GM12865 (cell line): ENCODE results near the gene BPI.
A peak's percentile ranks its signal among the peaks of the same experiment; 100 is the strongest.

Source experiments
- DNase-seq: peaks from one replicate; pipeline ENCODE4 v3.0.0; 2010; ENCODE audit warnings: low read depth
- H3K4me3 ChIP-seq: 2 replicates; pipeline ENCODE4 v1.5.1; 2011; ENCODE audit warnings: mild to moderate bottlenecking, low read depth, low read length, control low read depth
- TF ChIP-seq, protein P1 (sequence below): IDR thresholded peaks from 2 replicates; pipeline ENCODE4 v1.5.1; 2011; ENCODE audit warnings: low read length, control low read depth, low read depth, inconsistent platforms; ENCODE audit not compliant: insufficient read depth; ENCODE audit errors: missing control alignments

BPI gene

DNA sequence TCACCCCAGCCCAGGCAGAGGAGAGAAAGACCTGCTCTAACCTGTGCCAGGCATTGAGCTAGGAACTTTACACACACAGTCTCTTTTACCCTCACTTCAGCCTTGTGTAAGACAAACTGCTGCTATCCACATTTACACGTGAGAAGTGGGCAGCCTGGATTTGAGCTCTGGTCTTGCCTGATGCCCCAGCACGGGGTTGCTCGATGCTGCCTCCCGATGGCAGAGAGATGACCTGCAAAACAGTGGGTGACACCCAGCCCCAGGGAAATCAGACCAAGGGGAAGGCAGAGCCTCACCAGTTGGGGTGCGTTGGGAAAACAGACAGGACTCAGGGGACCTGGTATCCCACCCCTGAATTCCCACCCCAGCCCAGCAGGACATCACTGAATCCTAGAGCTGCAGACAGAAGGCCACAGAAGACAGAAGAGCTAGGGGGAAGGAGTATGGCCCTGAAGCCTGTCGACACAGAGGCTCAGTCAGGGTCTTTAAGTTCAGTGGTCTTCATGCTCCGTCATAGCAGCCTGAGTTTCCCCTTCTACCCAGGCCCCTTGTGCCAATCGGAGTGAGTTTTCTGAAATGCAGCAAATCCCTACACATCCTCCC is 990 bp downstream of the BPI start:
- H3K4me3 ChIP-seq, result no peak overlapping the region
- peak; percentile 25 for DNase-seq
- TF ChIP-seq, protein P1, sequence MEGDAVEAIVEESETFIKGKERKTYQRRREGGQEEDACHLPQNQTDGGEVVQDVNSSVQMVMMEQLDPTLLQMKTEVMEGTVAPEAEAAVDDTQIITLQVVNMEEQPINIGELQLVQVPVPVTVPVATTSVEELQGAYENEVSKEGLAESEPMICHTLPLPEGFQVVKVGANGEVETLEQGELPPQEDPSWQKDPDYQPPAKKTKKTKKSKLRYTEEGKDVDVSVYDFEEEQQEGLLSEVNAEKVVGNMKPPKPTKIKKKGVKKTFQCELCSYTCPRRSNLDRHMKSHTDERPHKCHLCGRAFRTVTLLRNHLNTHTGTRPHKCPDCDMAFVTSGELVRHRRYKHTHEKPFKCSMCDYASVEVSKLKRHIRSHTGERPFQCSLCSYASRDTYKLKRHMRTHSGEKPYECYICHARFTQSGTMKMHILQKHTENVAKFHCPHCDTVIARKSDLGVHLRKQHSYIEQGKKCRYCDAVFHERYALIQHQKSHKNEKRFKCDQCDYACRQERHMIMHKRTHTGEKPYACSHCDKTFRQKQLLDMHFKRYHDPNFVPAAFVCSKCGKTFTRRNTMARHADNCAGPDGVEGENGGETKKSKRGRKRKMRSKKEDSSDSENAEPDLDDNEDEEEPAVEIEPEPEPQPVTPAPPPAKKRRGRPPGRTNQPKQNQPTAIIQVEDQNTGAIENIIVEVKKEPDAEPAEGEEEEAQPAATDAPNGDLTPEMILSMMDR, result peak; percentile 41

DNA sequence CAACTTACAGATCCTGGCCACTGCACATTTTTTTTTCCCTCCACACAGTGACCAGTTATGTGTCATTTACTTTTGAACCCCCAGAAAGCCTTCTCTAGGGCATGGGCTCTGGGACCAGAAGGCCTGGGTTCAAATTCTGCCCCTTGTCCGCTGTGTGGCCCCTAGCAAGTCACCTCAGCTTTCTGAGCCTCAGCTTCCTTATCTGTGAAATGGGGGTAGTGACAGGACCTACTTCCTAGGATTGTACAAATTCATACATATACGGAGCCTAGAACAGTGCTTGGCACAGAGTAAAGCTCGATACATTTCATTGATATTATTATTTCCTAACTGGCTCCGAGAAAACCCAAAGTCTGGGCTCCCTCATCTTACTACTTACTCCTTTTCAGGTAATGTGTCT is 1.6 kb downstream of the BPI start:
- no peak overlapping the region for H3K4me3 ChIP-seq
- no peak for DNase-seq
- TF ChIP-seq, protein P1, result no peak

- DNase-seq, result no peak
- H3K4me3 ChIP-seq, result no peak overlapping the region
- TF ChIP-seq, protein P1, result no peak
Measured at GRCh38 chr20:38306379-38306778, 2.4 kb downstream of the BPI start.

DNA sequence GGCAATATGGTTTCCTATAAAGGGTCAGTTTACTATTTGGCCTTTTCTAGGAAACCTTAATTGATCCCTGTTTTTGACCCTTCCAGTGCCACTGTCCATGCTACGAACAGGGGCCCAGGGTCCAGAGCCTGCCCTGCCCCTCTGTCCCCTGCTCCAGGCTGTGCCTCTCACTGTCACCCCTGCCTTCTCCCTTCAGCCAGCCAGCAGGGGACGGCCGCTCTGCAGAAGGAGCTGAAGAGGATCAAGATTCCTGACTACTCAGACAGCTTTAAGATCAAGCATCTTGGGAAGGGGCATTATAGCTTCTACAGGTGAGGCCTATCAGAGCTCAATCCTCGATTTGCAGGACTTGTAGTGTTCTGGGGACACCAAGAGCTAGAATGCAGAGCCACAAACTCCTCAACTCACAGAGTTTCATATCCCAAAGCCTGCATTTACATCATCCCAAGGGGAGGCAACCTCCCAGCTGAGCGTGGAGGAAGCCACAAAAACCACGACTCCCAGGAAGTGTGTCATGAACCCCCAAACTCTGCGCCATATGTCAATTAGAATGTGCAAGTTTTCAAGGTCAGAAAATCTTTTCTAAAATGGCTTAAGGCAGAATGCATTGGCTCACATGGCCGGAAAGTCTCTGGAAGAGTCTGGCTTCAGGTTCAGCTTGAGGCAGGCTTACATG is 3.6 kb downstream of the BPI start:
- no peak overlapping the region for H3K4me3 ChIP-seq
- DNase-seq, result no peak
- TF ChIP-seq, protein P1, result no peak

GRCh38 chr20:38308047-38308438 is 4.1 kb downstream of the BPI start:
- no peak overlapping the region for H3K4me3 ChIP-seq
- TF ChIP-seq, protein P1, result no peak
- DNase-seq, result no peak

DNA sequence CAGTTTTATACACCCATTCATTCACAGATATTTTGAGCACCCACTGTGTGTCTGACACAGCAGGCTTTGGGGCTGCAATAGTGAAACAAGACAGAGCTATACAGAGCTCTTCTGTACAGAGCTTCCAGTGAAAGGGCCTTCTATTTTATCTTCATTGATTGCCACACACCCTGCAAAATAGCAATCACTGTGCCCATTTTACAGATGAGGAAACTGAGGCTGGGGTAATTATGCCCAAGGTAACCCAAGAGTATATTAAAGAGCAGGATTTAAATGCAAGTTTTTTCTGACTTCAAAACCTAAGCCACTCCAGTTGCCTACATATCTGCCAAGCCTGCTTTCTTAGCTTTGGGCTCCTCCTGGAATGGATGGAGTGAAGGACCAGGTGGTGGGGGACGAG is 4.5 kb downstream of the BPI start:
- H3K4me3 ChIP-seq, result no peak overlapping the region
- TF ChIP-seq, protein P1, result no peak
- no peak for DNase-seq

DNA sequence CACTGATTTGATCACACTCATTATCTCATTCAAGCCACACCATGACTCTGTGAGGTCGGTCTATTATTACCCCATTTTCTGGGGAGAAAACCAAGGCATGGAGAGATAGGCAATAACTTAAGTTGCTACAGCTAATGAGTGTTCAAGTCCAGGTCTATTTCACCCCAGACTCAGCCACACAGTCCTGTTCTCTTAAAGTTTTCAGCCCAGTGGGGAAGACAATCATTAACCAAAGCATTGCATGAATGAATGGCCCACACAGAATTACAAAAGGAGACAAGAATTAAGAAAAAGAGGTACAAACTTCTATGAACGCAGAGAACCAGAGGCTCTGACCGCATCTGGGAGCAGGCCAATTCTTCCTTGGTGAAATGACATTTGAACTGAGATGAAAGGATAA is 7.1 kb downstream of the BPI start:
- TF ChIP-seq, protein P1, result no peak
- no peak for DNase-seq

More for the DNA sequence above, 7.1 kb downstream of the BPI start:
- no peak overlapping the region for H3K4me3 ChIP-seq
